ENCODE data around the gene RTEL1. TPM values are rescaled to one million over a fixed set of nuclear protein-coding genes. Genes with fewer than 3 reads are reported as not detected.

Gene RTEL1
- total and polyA plus RNA-seq, 9 of the 15 experiments (the other 6 are each of a cell fraction or from before 2014, with no cell fraction given) = 0.36 to 61.0 (median 17.9) TPM

DNA sequence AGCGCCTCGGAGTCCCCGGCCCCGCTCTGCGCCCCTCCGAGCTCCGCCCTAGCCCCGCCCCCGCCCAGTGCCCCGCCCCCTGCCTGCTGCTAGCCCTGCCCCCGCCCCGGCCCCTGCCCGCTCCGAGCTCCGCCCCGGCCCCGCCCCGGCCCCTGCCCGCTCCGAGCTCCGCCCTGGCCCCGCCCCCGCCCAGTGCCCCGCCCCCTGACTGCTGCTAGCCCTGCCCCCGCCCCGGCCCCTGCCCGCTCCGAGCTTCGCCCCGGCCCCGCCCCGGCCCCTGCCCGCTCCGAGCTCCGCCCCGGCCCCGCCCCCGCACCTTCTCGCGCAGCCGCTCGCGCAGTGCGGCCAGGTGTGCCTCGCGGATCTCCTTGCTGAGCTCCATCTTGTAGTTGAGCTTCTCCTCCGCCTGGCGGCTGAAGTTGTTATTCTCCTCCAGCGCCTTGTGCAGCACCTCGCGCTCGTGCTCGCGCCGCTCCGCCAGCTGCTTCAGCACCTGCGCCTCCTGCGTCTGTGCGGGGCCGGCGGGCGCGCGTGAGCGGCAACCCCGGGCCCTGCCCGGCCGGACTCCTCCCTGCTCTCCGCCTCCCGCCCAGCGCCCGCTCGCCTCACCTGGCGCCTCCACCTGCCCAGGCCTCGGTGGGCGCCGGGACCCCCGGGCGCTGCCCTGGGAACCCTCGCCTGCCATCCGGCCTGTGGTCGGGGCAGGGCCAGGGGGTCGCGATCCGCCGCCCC, 16.2 kb upstream of the RTEL1 start (continued):
- TF ChIP-seq ARID3B (CRISPR knock-in tag; IDR thresholded peaks at IDR 0.05; ENCODE audit: borderline replicate concordance) = no peak
- no peak for TF ChIP-seq ATF4 (CRISPR knock-in tag; IDR thresholded peaks at IDR 0.05)
- peak; percentile 79 for TF ChIP-seq SP1 (CRISPR knock-in tag; IDR thresholded peaks at IDR 0.05)
- TF ChIP-seq CEBPB (tag; IDR thresholded peaks at IDR 0.05) = no peak
- peak; percentile 89 to 91 for TF ChIP-seq NRF1 (conservative IDR thresholded peaks at IDR 0.05 in 1 of 2, IDR thresholded peaks at IDR 0.05 in 1 of 2)
- TF ChIP-seq HLTF (IDR thresholded peaks at IDR 0.05) = no peak
- TF ChIP-seq PRMT5 (CRISPR knock-in tag; IDR thresholded peaks at IDR 0.05) = no peak
- TF ChIP-seq CXXC5 (CRISPR knock-in tag; IDR thresholded peaks at IDR 0.05) = peak; percentile 85
- TF ChIP-seq EZH2 (IDR thresholded peaks at IDR 0.05; ENCODE audit: borderline replicate concordance, low read depth, low read length) = no peak
- TF ChIP-seq TAF9B (IDR thresholded peaks at IDR 0.05; ENCODE audit: partially characterized antibody) = no peak
- no peak for TF ChIP-seq ATF7 (IDR thresholded peaks at IDR 0.05)
- TF ChIP-seq ZNF347 (CRISPR knock-in tag; IDR thresholded peaks at IDR 0.05; ENCODE audit: low read depth) = no peak
- TF ChIP-seq PHF21A (IDR thresholded peaks at IDR 0.05; ENCODE audit: borderline replicate concordance, low read depth) = no peak
- no peak for TF ChIP-seq BCLAF1 (IDR thresholded peaks at IDR 0.05; ENCODE audit: borderline replicate concordance in 1 of 2, control insufficient read depth in 1 of 2, low read depth in 2 of 2, low read length in 1 of 2)
- TF ChIP-seq MTA2 (IDR thresholded peaks at IDR 0.05; ENCODE audit: low read depth) = no peak
- TF ChIP-seq BRF1 (IDR thresholded peaks at IDR 0.05; ENCODE audit: borderline replicate concordance, extremely low read depth, insufficient read length) = no peak
- TF ChIP-seq ZNF354B (CRISPR knock-in tag; IDR thresholded peaks at IDR 0.05) = no peak
- peak; percentile 29; the same call in 1 of the 2 replicates for TF ChIP-seq PHF8 (IDR thresholded peaks at IDR 0.05; ENCODE audit: borderline replicate concordance, low read length)
- TF ChIP-seq ZNF197 (CRISPR knock-in tag; IDR thresholded peaks at IDR 0.05; ENCODE audit: low read depth) = no peak
- TF ChIP-seq, protein P1, sequence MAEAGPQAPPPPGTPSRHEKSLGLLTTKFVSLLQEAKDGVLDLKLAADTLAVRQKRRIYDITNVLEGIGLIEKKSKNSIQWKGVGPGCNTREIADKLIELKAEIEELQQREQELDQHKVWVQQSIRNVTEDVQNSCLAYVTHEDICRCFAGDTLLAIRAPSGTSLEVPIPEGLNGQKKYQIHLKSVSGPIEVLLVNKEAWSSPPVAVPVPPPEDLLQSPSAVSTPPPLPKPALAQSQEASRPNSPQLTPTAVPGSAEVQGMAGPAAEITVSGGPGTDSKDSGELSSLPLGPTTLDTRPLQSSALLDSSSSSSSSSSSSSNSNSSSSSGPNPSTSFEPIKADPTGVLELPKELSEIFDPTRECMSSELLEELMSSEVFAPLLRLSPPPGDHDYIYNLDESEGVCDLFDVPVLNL (CRISPR knock-in tag; IDR thresholded peaks at IDR 0.05; ENCODE audit: low read depth) = no peak
- no peak for TF ChIP-seq MIER1 (IDR thresholded peaks at IDR 0.05; ENCODE audit: low read depth)
- no peak for TF ChIP-seq HMG20B (CRISPR knock-in tag; IDR thresholded peaks at IDR 0.05)
- no peak for TF ChIP-seq ZNF780A (CRISPR knock-in tag; IDR thresholded peaks at IDR 0.05)
